Measurements from ENCODE around the gene POLD1.

POLD1 gene

GRCh38 chr19:50418176-50419021 is 34.3 kb downstream of the POLD1 start, which contains the start of gene SPIB:
SPIB (plus strand) TSS chr19:50418938; CDS start chr19:50418963, 25 bp downstream.
- no peak for TF ChIP-seq CTCF (IDR thresholded peaks at IDR 0.05; ENCODE audit: low read depth, low read length, poor library complexity, severe bottlenecking)
- TF ChIP-seq EZH2phosphoT487 (IDR thresholded peaks at IDR 0.05; ENCODE audit: borderline replicate concordance, low read length): no peak
- Histone ChIP-seq H4K20me1 (ENCODE audit: control insufficient read depth, insufficient read depth, low read depth, low read length) (peaks cover 14% of the 10 kb centered on the region; the same call in 1 of the 2 replicates), H3K4me3 (ENCODE audit: low read length) (peak within 1 kb of the TSS; percentile 92), H3F3A (ENCODE audit: control insufficient read depth, insufficient read depth) (peaks cover 52% of the 10 kb centered on the region), H3K4me2 (ENCODE audit: low read length) (peak within 1 kb of the TSS; percentile 97), H3K27ac (ENCODE audit: low read depth, low read length) (peak within 1 kb of the TSS; percentile 95), H3K27me3 (ENCODE audit: control insufficient read depth, low read length) (no peaks in the 10 kb centered on the region), H3K79me2 (ENCODE audit: control insufficient read depth, low read length) (peaks cover 64% of the 10 kb centered on the region), H3K4me1 (ENCODE audit: control insufficient read depth, low read length) (peaks cover 85% of the 10 kb centered on the region), H3K9me2 (replicated peaks; ENCODE audit: control insufficient read depth, low read length) (no peaks in the 10 kb centered on the region), H3K36me3 (ENCODE audit: control insufficient read depth, low read length) (peaks cover 86% of the 10 kb centered on the region), H3K9me3 (ENCODE audit: control insufficient read depth, insufficient read depth, low read length) (no peaks in the 10 kb centered on the region)

GRCh38 chr19:50419022-50419579 is 35.0 kb downstream of the POLD1 start:
- H4K20me1 ChIP-seq (ENCODE audit: control insufficient read depth, insufficient read depth, low read depth, low read length): peaks cover 18% of the 10 kb centered on the region; the same call in 1 of the 2 replicates
- peak overlapping the region; percentile 95 for H3K27ac ChIP-seq (ENCODE audit: low read depth, low read length)
- peaks cover 85% of the 10 kb centered on the region for H3K4me1 ChIP-seq (ENCODE audit: control insufficient read depth, low read length)
- peaks cover 86% of the 10 kb centered on the region for H3K36me3 ChIP-seq (ENCODE audit: control insufficient read depth, low read length)
- no peaks in the 10 kb centered on the region for H3K9me2 ChIP-seq (replicated peaks; ENCODE audit: control insufficient read depth, low read length)
- peaks cover 53% of the 10 kb centered on the region for H3F3A ChIP-seq (ENCODE audit: control insufficient read depth, insufficient read depth)
- H3K79me2 ChIP-seq (ENCODE audit: control insufficient read depth, low read length): peaks cover 70% of the 10 kb centered on the region
- no peaks in the 10 kb centered on the region for H3K9me3 ChIP-seq (ENCODE audit: control insufficient read depth, insufficient read depth, low read length)
- TF ChIP-seq EZH2phosphoT487 (IDR thresholded peaks at IDR 0.05; ENCODE audit: borderline replicate concordance, low read length): no peak
- TF ChIP-seq CTCF (IDR thresholded peaks at IDR 0.05; ENCODE audit: low read depth, low read length, poor library complexity, severe bottlenecking): peak; percentile 22
- H3K27me3 ChIP-seq (ENCODE audit: control insufficient read depth, low read length): no peaks in the 10 kb centered on the region
- H3K4me3 ChIP-seq (ENCODE audit: low read length): peak overlapping the region; percentile 92
- H3K4me2 ChIP-seq (ENCODE audit: low read length): peak overlapping the region; percentile 97

GRCh38 chr19:50419580-50420035 is 35.5 kb downstream of the POLD1 start:
- peak overlapping the region; percentile 97 for H3K4me2 ChIP-seq (ENCODE audit: low read length)
- H3F3A ChIP-seq (ENCODE audit: control insufficient read depth, insufficient read depth): peaks cover 48% of the 10 kb centered on the region
- TF ChIP-seq CTCF (IDR thresholded peaks at IDR 0.05; ENCODE audit: low read depth, low read length, poor library complexity, severe bottlenecking): no peak
- no peak for TF ChIP-seq EZH2phosphoT487 (IDR thresholded peaks at IDR 0.05; ENCODE audit: borderline replicate concordance, low read length)
- peaks cover 71% of the 10 kb centered on the region for H3K79me2 ChIP-seq (ENCODE audit: control insufficient read depth, low read length)
- no peaks in the 10 kb centered on the region for H3K9me2 ChIP-seq (replicated peaks; ENCODE audit: control insufficient read depth, low read length)
- H3K27me3 ChIP-seq (ENCODE audit: control insufficient read depth, low read length): no peaks in the 10 kb centered on the region
- H3K4me1 ChIP-seq (ENCODE audit: control insufficient read depth, low read length): peaks cover 81% of the 10 kb centered on the region
- H3K27ac ChIP-seq (ENCODE audit: low read depth, low read length): peak overlapping the region; percentile 95
- H3K4me3 ChIP-seq (ENCODE audit: low read length): peak overlapping the region; percentile 92
- peaks cover 18% of the 10 kb centered on the region; the same call in 1 of the 2 replicates for H4K20me1 ChIP-seq (ENCODE audit: control insufficient read depth, insufficient read depth, low read depth, low read length)
- H3K9me3 ChIP-seq (ENCODE audit: control insufficient read depth, insufficient read depth, low read length): no peaks in the 10 kb centered on the region
- H3K36me3 ChIP-seq (ENCODE audit: control insufficient read depth, low read length): peaks cover 86% of the 10 kb centered on the region
